ENCODE measurements around the gene EPC2.

EPC2 gene

GRCh38 chr2:148614322-148615049, 30.1 kb upstream of the EPC2 start (continued):
- TF ChIP-seq PRDM10 (tag by site-specific recombination; IDR thresholded peaks at IDR 0.05), result no peak
- TF ChIP-seq GLIS2 (tag by site-specific recombination; IDR thresholded peaks at IDR 0.05), result 0 out of 2 replicates have a peak, but pooled peaks have one; percentile 13
- no peak for TF ChIP-seq ZFP41 (tag by site-specific recombination; IDR thresholded peaks at IDR 0.05; ENCODE audit: borderline replicate concordance)
- TF ChIP-seq SALL2 (tag by site-specific recombination; IDR thresholded peaks at IDR 0.05; ENCODE audit: borderline replicate concordance), result no peak
- TF ChIP-seq ZNF677 (tag by site-specific recombination; IDR thresholded peaks at IDR 0.05), result no peak
- no peak for TF ChIP-seq PRDM1 (tag by site-specific recombination; IDR thresholded peaks at IDR 0.05)
- 0 out of 2 replicates have a peak, but pooled peaks have one; percentile 29 for TF ChIP-seq SP7 (tag by site-specific recombination; IDR thresholded peaks at IDR 0.05)
- no peak for TF ChIP-seq ZNF341 (tag by site-specific recombination; IDR thresholded peaks at IDR 0.05; ENCODE audit: low read depth)
- peak; percentile 69 for TF ChIP-seq ZNF600 (tag by site-specific recombination; IDR thresholded peaks at IDR 0.05)

DNA sequence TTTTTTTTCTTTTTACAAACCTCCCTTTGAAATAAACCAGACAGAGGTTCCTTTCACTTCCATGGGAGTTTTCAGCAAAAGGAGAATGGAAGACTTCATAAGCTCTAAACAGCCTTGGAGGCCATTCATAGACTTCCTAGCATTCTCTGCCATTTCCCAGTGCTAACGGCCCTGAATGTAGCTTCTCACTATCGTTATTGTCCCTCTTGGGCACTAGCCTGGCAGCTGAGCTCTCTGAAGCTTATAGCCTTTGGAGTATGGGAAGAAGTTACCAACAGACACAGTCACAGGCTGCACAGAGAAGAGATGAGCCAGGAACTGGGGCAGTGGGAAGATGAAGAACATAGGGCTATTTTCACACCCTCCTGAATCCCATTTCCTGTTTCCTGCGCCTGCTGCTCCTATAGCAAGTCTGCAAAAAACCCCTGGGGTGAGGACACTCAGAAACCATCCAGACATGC, 29.1 kb upstream of the EPC2 start:
- ChIA-PET POLR2A (interaction anchor here (1.6 kb wide), 1 partner anchor 30 kb away, joined by 6 read pairs; no protein-coding TSS in a partner anchor), CTCF (interaction anchor here (0.7 to 1.4 kb wide), 2 partner anchors 28 to 1121 kb away, joined by 3 read pairs; no protein-coding TSS in a partner anchor)
- no peak overlapping the region for H3K27ac ChIP-seq (ENCODE audit: extremely low read depth, low read depth, low read length)
- no peaks in the 10 kb centered on the region for H3K36me3 ChIP-seq (ENCODE audit: control insufficient read depth in 2 of 2, insufficient read depth in 1 of 2, low read length in 2 of 2)
- no peak overlapping the region for H3K4me3 ChIP-seq (ENCODE audit: low read depth, low read length)
- no peaks in the 10 kb centered on the region for H3K9me3 ChIP-seq (ENCODE audit: control insufficient read depth, insufficient read depth, low read depth, low read length)
- peaks cover 10% of the 10 kb centered on the region for H3K4me1 ChIP-seq (ENCODE audit: control insufficient read depth, insufficient read depth, low read length)
- no peak for TF ChIP-seq ZNF341 (tag by site-specific recombination; IDR thresholded peaks at IDR 0.05; ENCODE audit: low read depth)
- no peak for TF ChIP-seq ZNF184 (tag by site-specific recombination; IDR thresholded peaks at IDR 0.05)
- no peak for TF ChIP-seq PRDM2 (tag by site-specific recombination; IDR thresholded peaks at IDR 0.05; ENCODE audit: borderline replicate concordance)
- TF ChIP-seq BCL11A (tag by site-specific recombination; IDR thresholded peaks at IDR 0.05; ENCODE audit: low read depth), result no peak
- TF ChIP-seq ZNF266 (tag by site-specific recombination; IDR thresholded peaks at IDR 0.05; ENCODE audit: low read depth), result no peak
- no peak for TF ChIP-seq ZNF423 (tag by site-specific recombination; IDR thresholded peaks at IDR 0.05)
- TF ChIP-seq, protein P1, sequence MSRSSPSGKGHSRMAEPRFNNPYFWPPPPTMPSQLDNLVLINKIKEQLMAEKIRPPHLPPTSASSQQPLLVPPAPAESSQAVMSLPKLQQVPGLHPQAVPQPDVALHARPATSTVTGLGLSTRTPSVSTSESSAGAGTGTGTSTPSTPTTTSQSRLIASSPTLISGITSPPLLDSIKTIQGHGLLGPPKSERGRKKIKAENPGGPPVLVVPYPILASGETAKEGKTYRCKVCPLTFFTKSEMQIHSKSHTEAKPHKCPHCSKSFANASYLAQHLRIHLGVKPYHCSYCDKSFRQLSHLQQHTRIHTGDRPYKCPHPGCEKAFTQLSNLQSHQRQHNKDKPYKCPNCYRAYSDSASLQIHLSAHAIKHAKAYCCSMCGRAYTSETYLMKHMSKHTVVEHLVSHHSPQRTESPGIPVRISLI (tag by site-specific recombination; IDR thresholded peaks at IDR 0.05), result no peak
- TF ChIP-seq ZFP3 (tag by site-specific recombination; IDR thresholded peaks at IDR 0.05; ENCODE audit: low read depth), result no peak
- no peak for TF ChIP-seq ZBTB20 (tag by site-specific recombination; IDR thresholded peaks at IDR 0.05)
- no peak for TF ChIP-seq ZNF561 (tag by site-specific recombination; IDR thresholded peaks at IDR 0.05; ENCODE audit: borderline replicate concordance)
- no peak for TF ChIP-seq ZNF324 (tag by site-specific recombination; IDR thresholded peaks at IDR 0.05)
- no peak for TF ChIP-seq KLF8 (tag by site-specific recombination; IDR thresholded peaks at IDR 0.05)

Measured in HEK293 (cell line).